Heart left ventricle (tissue), 13 donors: ENCODE data around the gene TMC3.

Experiments
- CTCF ChIP-seq, 12 donors: fragments of 200-600 bp; sonication (generic) in 4 of 12; IDR thresholded peaks; one replicate each; pipeline versions ENCODE4 v1.5.0 to v1.8.0; 2018 to 2022; ENCODE audit warnings: antibody characterized with exemption in 12 of 12, mild to moderate bottlenecking in 5 of 12
- POLR2A ChIP-seq, 2 donors: fragments of 450-650 bp; IDR thresholded peaks; one replicate each; pipeline ENCODE4 v1.6.1; 2017; ENCODE audit warnings: antibody characterized with exemption in 2 of 2, mild to moderate bottlenecking in 2 of 2, moderate library complexity in 2 of 2
- donor health status: ischemic (EF 13 %, LVEDD 7.1; RV severe dilation, severe dysfunction).
- donor health status: DM: no; HTN: yes; CAD: no.
- donor health status: DM: no; HTN: no; CAD: no.
- donor health status: ischemic (EF 25% LVEDD 6.9; RV normal size, moderate dysfunction).
- donor health status: ischemic (EF 25% LVEDD 5.7; RV mildly dilated, moderate dysfunction).
- donor health status: ischemic (EF 35%, LVEDD 5.7; RV mildly dilated, moderate dysfunction).
- donor health status: nonischemic (EF 11% LVEDD 7.7; RV severe dilation, severe dysfunction).
- donor health status: DM: yes; HTN: yes; CAD: no.
- donor health status: PGD.
- donor health status: ischemic (EF 29% LVEDD 5.4; RV normal size, mild dysfunction).
- donor health status: nonischemic (EF 23%, LVEDD 6.1; RV moderate dilation, normal function).

- TF ChIP-seq CTCF (IDR thresholded peaks at IDR 0.05): no peak
- no peak for TF ChIP-seq POLR2A (IDR thresholded peaks at IDR 0.05)
Measured at GRCh38 chr15:81333363-81333762, 40.6 kb downstream of the TMC3 start.
